ENCODE data around the gene PASK. TPM values are rescaled to one million over a fixed set of nuclear protein-coding genes. Genes with fewer than 3 reads are reported as not detected.

PASK gene
- total and polyA plus RNA-seq, 2 of the 4 experiments (the other 2 are of a cell fraction): 4.1 TPM

DNA sequence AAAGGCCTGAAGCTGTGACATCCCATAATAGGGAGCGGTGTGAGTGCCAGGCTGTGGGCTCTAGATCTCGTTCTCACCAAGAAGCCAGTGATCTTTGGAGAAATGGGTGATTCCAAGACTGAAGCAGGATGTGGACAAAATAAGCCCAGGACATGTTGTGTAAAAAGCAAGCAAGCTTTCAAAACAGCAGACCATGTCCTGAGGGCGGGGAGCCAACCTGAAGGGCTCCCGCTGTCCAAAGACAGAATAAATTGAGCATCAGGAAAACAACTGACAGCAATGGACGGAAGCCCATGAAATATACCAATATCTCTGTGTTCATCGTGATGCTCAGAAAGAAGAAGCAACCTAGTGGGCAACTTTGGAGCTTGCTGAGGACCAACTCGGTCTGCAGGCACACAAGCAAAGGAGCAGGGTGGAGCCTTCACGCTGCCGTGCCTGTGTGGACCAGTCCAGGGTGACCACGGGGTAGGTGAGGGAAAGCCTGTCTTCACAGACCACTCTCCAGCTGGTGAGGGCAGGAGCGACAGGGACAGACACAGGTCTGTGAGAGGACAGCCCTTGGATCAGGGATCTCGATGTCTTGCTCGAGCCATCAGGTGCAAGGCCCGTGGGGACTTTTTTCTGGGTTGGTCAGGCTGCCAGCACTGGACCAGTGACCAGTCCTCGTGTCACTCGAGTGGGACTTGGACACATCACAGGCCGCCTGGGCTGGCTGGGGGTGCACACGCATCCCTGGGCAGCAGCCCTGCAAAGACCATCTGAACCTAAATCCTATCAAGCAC is 68.7 kb downstream of the PASK start:
- no peak for DNase-seq
- Histone ChIP-seq H3K4ac (ENCODE audit: low read depth, low read length) (no peak overlapping the region), H3K18ac (ENCODE audit: low read depth, low read length) (no peak overlapping the region), H3K14ac (replicated peaks; ENCODE audit: low read depth, low read length) (no peak overlapping the region), H3K56ac (ENCODE audit: extremely low read depth, insufficient read depth, low read length) (no peak overlapping the region), H2BK120ac (ENCODE audit: low read depth, low read length) (no peak overlapping the region), H3K4me1 (ENCODE audit: control insufficient read depth, insufficient read depth, low read length) (no peaks in the 10 kb centered on the region), H4K91ac (ENCODE audit: insufficient read depth, low read depth, low read length) (no peak overlapping the region), H4K8ac (ENCODE audit: low read depth in 2 of 2, low read length in 2 of 2) (no peak overlapping the region), H3K9me3 (ENCODE audit: control insufficient read depth, insufficient read depth, low read length) (no peaks in the 10 kb centered on the region), H3K36me3 (ENCODE audit: control insufficient read depth, insufficient read depth, low read length) (no peaks in the 10 kb centered on the region), H2BK20ac (ENCODE audit: low read depth, low read length) (no peak overlapping the region), H3K27me3 (ENCODE audit: control insufficient read depth, insufficient read depth, low read length) (no peaks in the 10 kb centered on the region), H2AK9ac (replicated peaks; ENCODE audit: low read depth, low read length, poor library complexity) (no peak overlapping the region), H4K20me1 (ENCODE audit: insufficient read depth, low read length) (no peaks in the 10 kb centered on the region), H3K9me1 (ENCODE audit: insufficient read depth, low read length) (no peaks in the 10 kb centered on the region; the same call in 1 of the 2 replicates), H2BK15ac (ENCODE audit: low read depth, low read length) (no peak overlapping the region), H3K4me2 (ENCODE audit: low read depth, low read length) (no peak overlapping the region), H3K27ac (ENCODE audit: insufficient read depth, low read length) (no peak overlapping the region), H3K4me3 (ENCODE audit: insufficient read depth, low read depth, low read length) (no peak overlapping the region), H2BK5ac (ENCODE audit: low read depth, low read length, poor library complexity, severe bottlenecking) (no peak overlapping the region), H4K5ac (ENCODE audit: low read depth, low read length) (no peak overlapping the region), H3K23ac (ENCODE audit: low read depth, low read length) (no peak overlapping the region), H2AFZ (replicated peaks; ENCODE audit: low read length, poor library complexity) (no peak overlapping the region), H2AK5ac (ENCODE audit: low read depth, low read length) (no peak overlapping the region), H3K79me1 (ENCODE audit: low read depth in 1 of 2, low read length in 2 of 2) (no peaks in the 10 kb centered on the region), H3K9ac (ENCODE audit: low read depth, low read length) (no peak overlapping the region)
- WGBS, 2 experiments (ENCODE audit: extremely low coverage in 2 of 2, insufficient read length in 1 of 2): 84% methylated on average over 8 of the region's 18 CpGs; no CpG with 5 or more reads in 1 of the 2 experiments
- TF ChIP-seq MAZ (IDR thresholded peaks at IDR 0.05; ENCODE audit: borderline replicate concordance, low read depth, low read length) (no peak), POLR2A (IDR thresholded peaks at IDR 0.05; ENCODE audit: low read depth, low read length) (no peak), CEBPB (IDR thresholded peaks at IDR 0.05; ENCODE audit: low read depth, low read length) (no peak)
- ChIA-PET POLR2A (ENCODE audit: unreplicated experiment) (no interaction called here), CTCF (no interaction called here)
- intact Hi-C loops (cut with micrococcal nuclease) (no loop called here), in situ Hi-C loops (cut with MboI; ENCODE audit: low sequenced_read_pairs) (no loop called here), dilution Hi-C loops (cut with HindIII; ENCODE audit: low sequenced_read_pairs, unreplicated experiment) (no loop called here)
- no peak for ATAC-seq (ENCODE audit: low read depth)
- no TSS peak for BruUV-seq (replicated peaks)

All from IMR-90 (cell line).